Psoas muscle (tissue), 8 donors: ENCODE measurements around the gene SLC37A1. TPM values are rescaled to one million over a fixed set of nuclear protein-coding genes. Genes with fewer than 3 reads are reported as not detected.

Source experiments
- ATAC-seq, 4 donors: fragments of 200-7000 bp; cut with Tn5 transposase; one replicate each; pipeline ENCODE4 v1.9.1; 2020; ENCODE audit warnings: moderate library complexity in 3 of 4, mild to moderate bottlenecking in 2 of 4
- DNase-seq, 2 donors: peaks; one replicate each; pipeline ENCODE4 v3.0.0-alpha.2; 2020
- H3K27ac ChIP-seq: fragments of 200-600 bp; one replicate; pipeline ENCODE4 v1.8.0; 2022
- H3K27me3 ChIP-seq, 3 donors: fragments of 200-600 bp in 1 of 3; one replicate each; pipeline versions ENCODE4 v1.6.1 to v1.8.0; 2013 to 2022; ENCODE audit warnings: low read length in 2 of 3, mild to moderate bottlenecking in 2 of 3, moderate library complexity in 1 of 3; ENCODE audit not compliant: insufficient read depth in 3 of 3
- H3K36me3 ChIP-seq, 2 donors: fragments of 200-600 bp in 1 of 2; one replicate each; pipeline versions ENCODE4 v1.6.1 to v1.8.0; 2013 to 2022; ENCODE audit warnings: low read depth in 1 of 2, mild to moderate bottlenecking in 1 of 2, moderate library complexity in 1 of 2; ENCODE audit not compliant: insufficient read depth in 1 of 2
- H3K4me1 ChIP-seq: fragments of 200-600 bp; one replicate; pipeline ENCODE4 v1.8.0; 2022
- H3K4me3 ChIP-seq: fragments of 200-600 bp; one replicate; pipeline ENCODE4 v1.8.0; 2022; ENCODE audit warnings: mild to moderate bottlenecking
- H3K9me3 ChIP-seq: fragments of 200-600 bp; one replicate; pipeline ENCODE4 v1.8.0; 2022
- CTCF ChIP-seq: fragments of 200-600 bp; IDR thresholded peaks from one replicate; pipeline ENCODE4 v1.8.0; 2022; ENCODE audit warnings: antibody characterized with exemption
- WGBS, 3 donors: extraction: QIAGEN DNeasy Blood & Tissue Kit; methylation state at CpG; one replicate each; pipeline versions ENCODE4 v1.1.6 to v1.1.7; 2013; 5-methylcytosine and 5-hydroxymethylcytosine counted together
- intact Hi-C, 2 donors: fragments of 100-400 bp; cut with DNase I; formaldehyde crosslinking; loops; one replicate each; pipeline versions ENCODE4 v1.11.0 to v1.14.2; 2022
- polyA plus RNA-seq, 3 donors: library from polyadenylated mRNA; stranded (reverse); fragments of 200-250 nt; gene quantifications; one replicate each; pipeline ENCODE4 v1.2.3, GENCODE V29; 2013
- total RNA-seq, 4 donors: library from RNA; stranded (reverse); fragmentation: NEBNext Ultra II Directional in 2 of 4; extraction: Animal tissue kit (Norgen Biotek cat#: 25700) in 2 of 4; gene quantifications; one replicate each; pipeline versions ENCODE4 v1.2.1 to v1.2.4, GENCODE V29; 2021 to 2023
- donor health status: healthy with polysubstance abuse.
- donor health status: DM: no; HTN: no; CAD: no; lungs with moderate emphysema.
- donor health status: Bipolar disorder and iron deficiency.
- donor health status: healthy.
- donor health status: DM: yes; HTN: yes; CAD: no.
- donor health status: DM: no; HTN: no; CAD: no.
- donor health status: DM: no; HTN: no; CAD: no.
- donor health status: DM: yes; HTN: yes; CAD: no.

Gene SLC37A1
- total and polyA plus RNA-seq, 7 donors = 1.6 to 18.9 (median 8.0) TPM

- ATAC-seq (no peak), DNase-seq (no peak)
- Histone ChIP-seq H3K27ac (no peak overlapping the region), H3K4me3 (no peak overlapping the region), H3K27me3 (no peaks in the 10 kb centered on the region), H3K9me3 (no peaks in the 10 kb centered on the region), H3K4me1 (no peaks in the 10 kb centered on the region), H3K36me3 (peaks cover 2 to 73% of the 10 kb centered on the region in 2 donors)
- intact Hi-C loops = loop anchor here in 1 of 2 donors (5.0 kb wide), 1 partner anchor 52 kb away; no protein-coding TSS in a partner anchor
- TF ChIP-seq CTCF = no peak
- 86 to 91% (median 86%) methylated on average over 8 of the region's 8 CpGs for WGBS, 3 donors
Observed at GRCh38 chr21:42540396-42540795, 26.7 kb downstream of the SLC37A1 start.

GRCh38 chr21:42541174-42541573, 27.5 kb downstream of the SLC37A1 start:
- Histone ChIP-seq H3K4me3 (no peak overlapping the region), H3K9me3 (no peaks in the 10 kb centered on the region), H3K27ac (no peak overlapping the region), H3K36me3 (peaks cover 2 to 73% of the 10 kb centered on the region in 2 donors), H3K27me3 (no peaks in the 10 kb centered on the region), H3K4me1 (no peaks in the 10 kb centered on the region)
- DNase-seq (no peak), ATAC-seq (no peak)
- WGBS, 3 donors = 85 to 87% (median 87%) methylated on average over 12 of the region's 12 CpGs
- intact Hi-C loops = loop anchor here in 1 of 2 donors (5.0 kb wide), 1 partner anchor 51 kb away; no protein-coding TSS in a partner anchor
- TF ChIP-seq CTCF = no peak

- no peak for TF ChIP-seq CTCF
- H3K9me3 ChIP-seq = no peaks in the 10 kb centered on the region
- no peak overlapping the region for H3K4me3 ChIP-seq
- no peak overlapping the region for H3K27ac ChIP-seq
- DNase-seq (no peak), ATAC-seq (no peak)
- H3K27me3 ChIP-seq = no peaks in the 10 kb centered on the region
- no peaks in the 10 kb centered on the region for H3K4me1 ChIP-seq
- H3K36me3 ChIP-seq = peaks cover 2 to 73% of the 10 kb centered on the region in 2 donors
- intact Hi-C loops = loop anchor here in 1 of 2 donors (5.0 kb wide), 1 partner anchor 51 kb away; no protein-coding TSS in a partner anchor
Observed at GRCh38 chr21:42541618-42542017, 28.0 kb downstream of the SLC37A1 start.

GRCh38 chr21:42542196-42542595, 28.5 kb downstream of the SLC37A1 start:
- no peak for DNase-seq
- no peak for TF ChIP-seq CTCF
- no peak overlapping the region for H3K4me3 ChIP-seq
- no peak overlapping the region for H3K27ac ChIP-seq
- peaks cover 2 to 77% of the 10 kb centered on the region in 2 donors for H3K36me3 ChIP-seq
- intact Hi-C loops = loop anchor here in 1 of 2 donors (5.0 kb wide), 1 partner anchor 50 kb away; no protein-coding TSS in a partner anchor
- no peaks in the 10 kb centered on the region for H3K9me3 ChIP-seq
- H3K27me3 ChIP-seq = no peaks in the 10 kb centered on the region
- H3K4me1 ChIP-seq = no peaks in the 10 kb centered on the region
- no peak for ATAC-seq
- 89 to 92% (median 92%) methylated on average over 8 of the region's 8 CpGs for WGBS, 3 donors

- DNase-seq (no peak), ATAC-seq (no peak)
- 73 to 85% (median 81%) methylated on average over 10 of the region's 10 CpGs for WGBS, 3 donors
- no peak for TF ChIP-seq CTCF
- no peak overlapping the region for H3K4me3 ChIP-seq
- peaks cover 2 to 81% of the 10 kb centered on the region in 2 donors for H3K36me3 ChIP-seq
- no peak overlapping the region for H3K27ac ChIP-seq
- intact Hi-C loops = loop anchor here in 1 of 2 donors (5.0 kb wide), 1 partner anchor 50 kb away; no protein-coding TSS in a partner anchor
- no peaks in the 10 kb centered on the region for H3K4me1 ChIP-seq
- no peaks in the 10 kb centered on the region for H3K9me3 ChIP-seq
- H3K27me3 ChIP-seq = no peaks in the 10 kb centered on the region
Observed at GRCh38 chr21:42542596-42542995, 28.9 kb downstream of the SLC37A1 start.
